HL-60 (cell line): Measurements from ENCODE around the gene C9orf72.

Source experiments
- DNase-seq, 2 experiments: peaks; one replicate each; pipeline ENCODE4 v3.0.0-alpha.2; 2010 to 2020; ENCODE audit warnings: low read depth in 1 of 2, low spot score in 1 of 2
- H3K27ac ChIP-seq: fragments of 250-450 bp; sonication (Bioruptor Pico); replicated peaks from 2 replicates; pipeline ENCODE4 v1.5.1; 2020; ENCODE audit warnings: mild to moderate bottlenecking, moderate library complexity
- H3K27me3 ChIP-seq: fragments of 250-450 bp; sonication (Bioruptor Pico); 2 replicates; pipeline ENCODE4 v1.5.1; 2021; ENCODE audit warnings: mild to moderate bottlenecking, moderate library complexity; ENCODE audit not compliant: insufficient read depth, poor library complexity, severe bottlenecking
- H3K4me3 ChIP-seq: replicated peaks from 2 replicates; pipeline ENCODE4 v1.5.1; 2011; ENCODE audit warnings: mild to moderate bottlenecking, control low read depth, low read length; ENCODE audit not compliant: insufficient read depth
- GABPA ChIP-seq: IDR thresholded peaks from 2 replicates; pipeline ENCODE4 v1.6.1; 2012; ENCODE audit warnings: low read depth
- POLR2AphosphoS5 ChIP-seq: IDR thresholded peaks from 2 replicates; pipeline ENCODE4 v1.6.1; 2012; ENCODE audit warnings: low read depth
- SPI1 ChIP-seq: IDR thresholded peaks from 2 replicates; pipeline ENCODE4 v1.6.1; 2012; ENCODE audit warnings: low read depth, mild to moderate bottlenecking, borderline replicate concordance
- TF ChIP-seq, protein P1 (sequence below): IDR thresholded peaks from one replicate; pipeline ENCODE4 v1.5.1; 2011; ENCODE audit warnings: low read length, control low read depth, inconsistent platforms; ENCODE audit not compliant: insufficient read depth
- TF ChIP-seq, protein P2 (sequence below): IDR thresholded peaks from 2 replicates; pipeline ENCODE4 v1.6.1; 2012; ENCODE audit warnings: low read depth; ENCODE audit not compliant: insufficient replicate concordance

Gene C9orf72

DNA sequence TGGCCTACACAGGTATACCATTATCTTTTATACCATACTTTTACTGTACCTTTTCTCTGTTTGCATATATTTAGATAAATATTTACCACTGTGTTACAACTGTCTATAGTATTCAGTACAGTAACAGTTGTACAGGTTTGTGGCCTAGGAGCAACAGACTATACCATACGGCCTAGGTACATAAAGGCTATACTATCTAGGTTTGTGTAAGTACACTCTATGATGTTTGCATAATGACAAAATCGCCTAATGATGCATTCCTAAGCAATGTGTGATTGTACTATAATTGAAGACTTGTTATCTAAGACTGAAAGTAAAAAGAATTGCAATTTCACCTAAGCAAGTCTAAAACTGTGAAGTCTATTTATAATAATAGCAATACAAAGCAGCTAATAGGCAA, 3.9 kb downstream of the C9orf72 start:
- no peak for DNase-seq
- H3K27ac ChIP-seq, result no peak overlapping the region
- TF ChIP-seq GABPA, result no peak
- no peaks in the 10 kb centered on the region for H3K27me3 ChIP-seq
- H3K4me3 ChIP-seq, result no peak overlapping the region

DNA sequence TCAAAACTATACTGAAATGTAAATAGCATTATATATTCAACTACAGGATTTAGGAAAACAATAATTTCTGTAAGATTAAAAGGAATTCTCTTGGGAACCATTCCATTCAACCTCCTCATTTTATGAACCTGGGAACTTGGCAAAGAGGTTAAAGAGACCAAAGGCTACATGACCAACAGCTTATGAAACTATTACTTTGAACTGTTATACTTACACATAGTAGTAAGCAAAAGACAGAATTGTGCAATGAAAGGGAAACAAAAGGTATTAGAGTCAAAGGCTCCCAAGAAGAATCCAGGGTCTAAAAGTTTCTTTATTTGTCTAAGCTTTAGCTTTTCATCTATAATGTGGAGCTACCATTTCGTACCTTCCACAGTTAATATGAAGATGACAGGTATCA, 7.2 kb downstream of the C9orf72 start:
- Histone ChIP-seq H3K27ac (no peak overlapping the region), H3K4me3 (no peak overlapping the region)

DNA sequence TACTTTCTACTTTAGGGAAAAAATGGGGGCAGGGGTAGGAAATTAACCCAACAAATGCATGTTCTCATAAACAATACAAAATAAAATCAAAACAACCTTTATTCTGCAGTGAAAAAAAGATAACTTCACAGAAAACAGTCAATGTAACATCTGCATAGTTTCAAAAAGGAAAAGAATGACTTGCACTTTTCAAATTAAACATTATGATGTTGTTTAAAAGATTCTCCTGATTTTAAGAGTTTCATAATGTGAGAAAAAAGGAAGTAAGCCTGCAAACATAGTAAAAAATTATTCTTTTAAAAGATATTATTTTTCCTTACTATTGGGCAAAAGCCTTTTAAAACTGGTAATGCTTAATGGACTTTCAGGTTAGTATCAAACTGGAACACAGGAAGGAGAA, 7.6 kb downstream of the C9orf72 start:
- Histone ChIP-seq H3K4me3 (no peak overlapping the region), H3K27me3 (no peaks in the 10 kb centered on the region), H3K27ac (no peak overlapping the region)
- DNase-seq, result no peak
- TF ChIP-seq GABPA, result no peak
- no peak for TF ChIP-seq POLR2AphosphoS5
- TF ChIP-seq, protein P1, sequence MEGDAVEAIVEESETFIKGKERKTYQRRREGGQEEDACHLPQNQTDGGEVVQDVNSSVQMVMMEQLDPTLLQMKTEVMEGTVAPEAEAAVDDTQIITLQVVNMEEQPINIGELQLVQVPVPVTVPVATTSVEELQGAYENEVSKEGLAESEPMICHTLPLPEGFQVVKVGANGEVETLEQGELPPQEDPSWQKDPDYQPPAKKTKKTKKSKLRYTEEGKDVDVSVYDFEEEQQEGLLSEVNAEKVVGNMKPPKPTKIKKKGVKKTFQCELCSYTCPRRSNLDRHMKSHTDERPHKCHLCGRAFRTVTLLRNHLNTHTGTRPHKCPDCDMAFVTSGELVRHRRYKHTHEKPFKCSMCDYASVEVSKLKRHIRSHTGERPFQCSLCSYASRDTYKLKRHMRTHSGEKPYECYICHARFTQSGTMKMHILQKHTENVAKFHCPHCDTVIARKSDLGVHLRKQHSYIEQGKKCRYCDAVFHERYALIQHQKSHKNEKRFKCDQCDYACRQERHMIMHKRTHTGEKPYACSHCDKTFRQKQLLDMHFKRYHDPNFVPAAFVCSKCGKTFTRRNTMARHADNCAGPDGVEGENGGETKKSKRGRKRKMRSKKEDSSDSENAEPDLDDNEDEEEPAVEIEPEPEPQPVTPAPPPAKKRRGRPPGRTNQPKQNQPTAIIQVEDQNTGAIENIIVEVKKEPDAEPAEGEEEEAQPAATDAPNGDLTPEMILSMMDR, result no peak
- TF ChIP-seq SPI1, result no peak
- TF ChIP-seq, protein P2, sequence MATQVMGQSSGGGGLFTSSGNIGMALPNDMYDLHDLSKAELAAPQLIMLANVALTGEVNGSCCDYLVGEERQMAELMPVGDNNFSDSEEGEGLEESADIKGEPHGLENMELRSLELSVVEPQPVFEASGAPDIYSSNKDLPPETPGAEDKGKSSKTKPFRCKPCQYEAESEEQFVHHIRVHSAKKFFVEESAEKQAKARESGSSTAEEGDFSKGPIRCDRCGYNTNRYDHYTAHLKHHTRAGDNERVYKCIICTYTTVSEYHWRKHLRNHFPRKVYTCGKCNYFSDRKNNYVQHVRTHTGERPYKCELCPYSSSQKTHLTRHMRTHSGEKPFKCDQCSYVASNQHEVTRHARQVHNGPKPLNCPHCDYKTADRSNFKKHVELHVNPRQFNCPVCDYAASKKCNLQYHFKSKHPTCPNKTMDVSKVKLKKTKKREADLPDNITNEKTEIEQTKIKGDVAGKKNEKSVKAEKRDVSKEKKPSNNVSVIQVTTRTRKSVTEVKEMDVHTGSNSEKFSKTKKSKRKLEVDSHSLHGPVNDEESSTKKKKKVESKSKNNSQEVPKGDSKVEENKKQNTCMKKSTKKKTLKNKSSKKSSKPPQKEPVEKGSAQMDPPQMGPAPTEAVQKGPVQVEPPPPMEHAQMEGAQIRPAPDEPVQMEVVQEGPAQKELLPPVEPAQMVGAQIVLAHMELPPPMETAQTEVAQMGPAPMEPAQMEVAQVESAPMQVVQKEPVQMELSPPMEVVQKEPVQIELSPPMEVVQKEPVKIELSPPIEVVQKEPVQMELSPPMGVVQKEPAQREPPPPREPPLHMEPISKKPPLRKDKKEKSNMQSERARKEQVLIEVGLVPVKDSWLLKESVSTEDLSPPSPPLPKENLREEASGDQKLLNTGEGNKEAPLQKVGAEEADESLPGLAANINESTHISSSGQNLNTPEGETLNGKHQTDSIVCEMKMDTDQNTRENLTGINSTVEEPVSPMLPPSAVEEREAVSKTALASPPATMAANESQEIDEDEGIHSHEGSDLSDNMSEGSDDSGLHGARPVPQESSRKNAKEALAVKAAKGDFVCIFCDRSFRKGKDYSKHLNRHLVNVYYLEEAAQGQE, result no peak

More for the DNA sequence above, 7.2 kb downstream of the C9orf72 start:
- TF ChIP-seq GABPA (no peak), POLR2AphosphoS5 (no peak), SPI1 (no peak)
- TF ChIP-seq, protein P2, result no peak
- TF ChIP-seq, protein P1, result no peak
- no peaks in the 10 kb centered on the region for H3K27me3 ChIP-seq
- DNase-seq, result no peak

DNA sequence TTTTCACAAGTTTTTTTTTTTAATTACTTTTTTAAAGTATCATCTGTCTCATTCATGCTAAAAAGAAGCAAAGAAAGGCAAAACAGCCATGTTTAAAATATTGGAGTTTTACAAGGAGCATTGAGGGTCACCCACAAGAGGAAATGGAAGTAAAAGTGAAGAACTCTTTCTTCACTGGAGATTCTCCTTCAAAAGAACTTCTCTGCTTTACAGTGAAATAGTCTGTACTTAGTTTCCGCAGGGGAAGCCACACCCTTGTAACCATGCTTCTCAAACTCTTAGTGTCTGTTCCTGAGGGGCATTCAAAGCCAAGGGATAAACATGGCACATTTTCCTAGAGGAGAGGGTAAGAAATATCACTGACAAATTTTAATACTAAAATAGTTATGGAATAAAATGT, 8.6 kb downstream of the C9orf72 start:
- no peaks in the 10 kb centered on the region for H3K27me3 ChIP-seq
- no peak for TF ChIP-seq SPI1
- TF ChIP-seq POLR2AphosphoS5, result no peak
- no peak for TF ChIP-seq GABPA
- TF ChIP-seq, protein P1, result no peak
- TF ChIP-seq, protein P2, result no peak
- DNase-seq, result no peak
- no peak overlapping the region for H3K4me3 ChIP-seq
- no peak overlapping the region for H3K27ac ChIP-seq
